Stimulated activated CD4-positive, alpha-beta T cell treated with anti-CD3 and anti-CD28 coated beads, TNF-alpha, amount 100 ng/mL, for 24 hours (primary cell): ENCODE measurements around the gene TAF11L3.
"Not testable (repeated sequence)": the region's sequence is repeated elsewhere in the genome, so short reads cannot be mapped to it uniquely, and the experiment has no call there.

Source experiments
- DNase-seq, 3 experiments: peaks; one replicate each; pipeline ENCODE4 v3.0.0-alpha.2; 2020; ENCODE audit warnings: low read depth in 3 of 3

The TAF11L3 gene

GRCh38 chr5:17518067-17518466 lies at the start of gene TAF11L3:
Gene TAF11L3 (plus strand): TSS chr5:17518367.
- not testable (repeated sequence) for DNase-seq

DNA sequence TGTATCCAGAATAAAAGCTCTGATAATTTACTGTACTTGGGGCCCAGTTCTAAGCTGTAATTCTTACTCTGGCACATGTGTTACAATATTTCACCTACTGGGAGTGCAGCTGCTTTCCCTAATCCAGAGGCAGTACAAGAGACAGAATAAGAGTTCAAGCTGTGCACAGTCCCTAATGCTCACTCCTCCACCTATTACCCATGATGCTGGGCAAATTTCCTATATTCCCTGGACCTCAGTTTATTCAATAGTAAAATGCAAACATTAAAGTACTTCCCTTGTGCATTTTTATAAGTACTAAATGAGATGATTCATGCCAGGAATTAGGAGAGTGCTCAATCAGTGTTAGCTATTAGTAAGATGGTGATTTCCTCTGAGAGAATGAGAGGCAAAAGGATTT lies 48.1 kb upstream of the TAF11L3 start:
- DNase-seq: no peak

DNA sequence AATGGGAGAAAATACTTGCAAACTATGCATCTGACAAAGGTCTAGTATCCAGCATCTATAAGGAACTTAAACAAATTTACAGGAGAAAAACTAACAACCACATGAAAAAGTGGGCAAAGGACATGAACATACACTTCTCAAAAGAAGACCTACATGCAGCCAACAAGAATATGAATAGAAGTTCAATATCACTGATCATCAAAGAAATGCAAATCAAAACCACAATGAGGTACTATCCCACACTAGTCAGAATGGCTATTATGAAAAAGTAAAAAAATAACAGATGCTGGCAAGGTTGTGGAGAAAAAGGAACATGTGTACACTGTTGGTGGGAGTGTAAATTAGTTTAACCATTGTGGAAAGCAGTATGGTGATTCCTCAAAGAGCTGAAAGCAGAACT lies 43.1 kb upstream of the TAF11L3 start:
- DNase-seq: not testable (repeated sequence)

GRCh38 chr5:17477043-17477442 lies 41.1 kb upstream of the TAF11L3 start:
- no peak for DNase-seq

DNA sequence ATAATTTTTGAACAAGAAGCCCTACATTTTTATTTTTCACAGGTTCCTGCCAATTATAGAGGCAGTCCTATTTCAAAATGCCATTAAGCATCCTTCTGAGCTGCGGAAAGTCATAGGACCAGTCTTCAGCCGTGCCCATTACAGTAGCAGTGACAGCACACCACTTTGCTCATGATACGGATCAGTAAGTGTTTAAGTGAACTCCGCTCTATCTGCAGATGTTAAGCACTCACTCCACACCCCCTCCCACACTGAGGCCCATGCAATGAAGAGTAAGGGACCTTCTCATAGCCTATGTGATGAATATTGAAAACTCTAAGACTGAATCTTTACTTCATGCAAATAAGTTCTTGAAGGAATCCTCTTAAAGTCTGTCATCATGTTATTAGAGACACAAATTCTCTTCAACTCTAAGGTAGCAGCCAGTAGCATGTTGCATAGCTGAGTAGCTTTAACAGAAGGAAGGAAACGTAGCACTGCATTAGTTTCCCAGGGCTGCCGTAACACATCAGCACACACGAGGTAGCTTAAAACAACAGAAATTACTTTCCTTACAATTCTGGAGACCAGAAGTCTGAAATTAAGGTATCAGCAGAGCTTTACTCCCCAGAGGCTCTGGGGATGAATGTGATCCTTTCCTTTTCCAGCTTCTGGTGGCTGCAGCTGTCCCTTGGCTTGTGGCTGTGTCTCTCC lies 40.4 kb upstream of the TAF11L3 start:
- no peak for DNase-seq

DNA sequence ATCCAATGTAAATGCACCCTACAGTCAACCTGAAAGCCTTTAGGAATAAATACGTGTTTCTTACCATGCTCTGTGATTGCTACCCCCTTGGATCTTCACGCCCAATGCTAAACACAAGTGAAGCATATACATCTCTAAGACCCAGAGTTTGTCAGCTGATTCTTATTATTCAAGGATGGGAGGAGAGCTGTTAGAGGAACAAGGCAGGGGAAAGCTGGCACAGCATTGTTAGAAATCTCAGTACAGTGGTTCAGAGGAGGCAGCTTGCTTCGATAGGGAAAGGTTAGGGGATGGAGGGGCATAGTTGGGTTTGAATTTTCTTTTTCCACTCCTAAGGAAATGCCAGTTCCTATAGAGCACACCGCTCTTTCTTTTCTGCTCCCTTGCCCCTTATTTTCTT lies 36.8 kb upstream of the TAF11L3 start:
- DNase-seq: no peak

DNA sequence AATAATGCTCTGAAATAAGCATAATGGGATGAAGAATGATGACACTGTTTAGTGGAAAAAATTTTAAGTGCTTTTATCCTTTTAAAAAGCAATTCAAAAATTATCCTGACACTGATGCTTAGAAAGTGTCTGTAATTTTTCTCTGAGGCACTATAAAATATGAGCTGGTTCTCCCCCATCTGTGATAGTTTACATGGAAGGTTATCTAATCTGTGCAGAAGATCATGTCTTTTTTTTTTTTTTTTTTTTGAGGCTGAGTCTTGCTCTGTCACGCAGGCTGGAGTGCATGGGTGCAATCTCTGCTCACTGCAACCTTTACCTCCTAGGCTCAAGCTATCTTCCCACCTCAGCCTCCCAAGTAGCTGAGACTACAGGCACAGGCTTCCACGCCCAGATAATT lies 35.4 kb upstream of the TAF11L3 start:
- no peak for DNase-seq

- DNase-seq: not testable (repeated sequence)
Observed at GRCh38 chr5:17486464-17487173, 31.5 kb upstream of the TAF11L3 start.

- no peak for DNase-seq
Observed at GRCh38 chr5:17487174-17487512, 31.0 kb upstream of the TAF11L3 start.

GRCh38 chr5:17491257-17491656 lies 26.9 kb upstream of the TAF11L3 start:
- not testable (repeated sequence) for DNase-seq

GRCh38 chr5:17492770-17493169 lies 25.4 kb upstream of the TAF11L3 start:
- DNase-seq: no peak

- no peak for DNase-seq
Observed at GRCh38 chr5:17497446-17497845, 20.7 kb upstream of the TAF11L3 start.

DNA sequence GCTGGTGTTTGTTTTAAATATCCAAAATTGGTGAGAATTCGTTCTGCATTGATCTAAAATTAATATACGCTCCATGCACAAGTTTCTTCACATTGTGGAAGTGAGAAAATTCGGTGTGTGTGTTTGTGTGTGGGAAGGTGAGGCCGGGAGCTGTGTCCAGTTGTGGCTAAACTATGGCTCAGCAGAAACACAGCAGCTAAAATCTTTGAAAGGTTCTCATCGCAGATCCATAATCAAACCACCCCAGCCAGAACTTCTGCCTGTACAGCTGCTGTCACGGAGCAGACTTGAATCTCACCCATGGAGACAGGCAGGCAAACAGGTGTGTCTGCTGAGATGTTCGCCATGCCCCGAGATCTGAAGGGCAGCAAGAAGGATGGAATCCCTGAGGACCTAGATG lies 20.2 kb upstream of the TAF11L3 start, which contains the start of gene TAF11L2:
TAF11L2 (plus strand) TSS at position 301 of the 400 bp plus-strand sequence.
- DNase-seq: not testable (repeated sequence)

DNA sequence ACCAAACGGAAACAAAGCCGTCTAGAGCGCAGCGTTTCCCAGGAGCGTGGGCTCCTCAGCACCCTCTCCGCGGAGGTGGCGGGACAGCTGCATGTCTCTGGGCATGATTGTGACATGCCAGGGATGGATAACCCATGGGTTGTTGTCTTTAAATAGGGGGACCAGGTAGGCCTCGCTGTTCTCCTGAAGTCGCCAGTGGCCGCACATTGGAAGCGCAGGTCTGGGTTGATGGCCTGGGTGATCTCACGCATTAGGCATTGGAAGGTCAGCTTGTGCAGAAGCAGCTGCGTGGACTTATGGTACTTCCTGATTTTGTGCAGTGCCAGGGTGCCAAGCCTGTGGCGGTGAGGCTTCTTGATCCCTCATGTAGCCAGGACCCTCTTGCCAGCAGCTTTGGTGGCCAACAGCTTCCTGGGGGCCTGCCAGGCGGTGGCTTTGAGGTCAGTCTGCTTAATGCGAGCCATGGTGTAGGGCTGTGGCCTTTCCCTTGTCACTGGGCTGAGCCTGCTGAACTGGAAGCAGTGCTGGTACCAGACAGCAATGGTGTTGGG lies 6.3 kb upstream of the TAF11L3 start:
- no peak for DNase-seq

DNA sequence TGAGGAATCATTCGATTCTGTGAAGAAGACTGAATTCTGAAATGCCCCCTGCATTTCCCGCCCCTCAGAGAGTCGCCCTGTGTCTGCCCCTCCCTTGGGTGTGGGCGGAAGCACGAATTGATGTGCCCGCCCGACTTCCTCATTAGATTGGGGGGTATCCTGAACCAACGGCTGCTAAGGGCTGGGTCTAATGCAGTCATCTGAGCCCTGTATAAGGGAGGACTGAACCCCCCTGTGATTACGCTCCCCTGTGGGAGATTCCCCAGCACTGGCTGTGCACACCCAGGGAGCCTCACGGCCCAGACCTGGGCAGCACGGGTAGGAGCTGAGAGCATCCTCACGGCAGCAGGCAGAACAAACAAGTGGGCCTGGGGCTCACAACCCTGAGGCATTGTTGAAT lies 641 bp upstream of the TAF11L3 start:
- DNase-seq: peak in 1 of 3 experiments; percentile 7

- not testable (repeated sequence) for DNase-seq
Observed at GRCh38 chr5:17519508-17519907, 1.3 kb downstream of the TAF11L3 start.

- not testable (repeated sequence) for DNase-seq
Observed at GRCh38 chr5:17521501-17521900, 3.3 kb downstream of the TAF11L3 start, which contains the start of gene TAF11L4. Gene TAF11L4 (plus strand): TSS chr5:17521801.

DNA sequence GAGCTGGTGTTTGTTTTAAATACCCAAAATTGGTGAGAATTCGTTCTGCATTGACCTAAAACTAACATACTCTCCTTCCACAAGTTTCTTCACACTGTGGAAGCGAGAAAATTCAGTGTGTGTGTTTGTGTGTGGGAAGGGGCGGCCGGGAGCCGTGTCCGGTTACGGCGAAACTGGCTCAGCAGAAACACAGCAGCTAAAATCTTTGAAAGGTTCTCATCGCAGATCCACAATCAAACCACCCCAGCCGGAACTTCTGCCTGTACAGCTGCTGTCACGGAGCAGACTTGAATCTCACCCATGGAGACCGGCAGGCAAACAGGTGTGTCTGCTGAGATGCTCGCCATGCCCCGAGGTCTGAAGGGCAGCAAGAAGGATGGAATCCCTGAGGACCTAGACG lies 6.8 kb downstream of the TAF11L3 start, which contains the start of gene TAF11L5:
TAF11L5 (plus strand) TSS at position 301 of the 400 bp plus-strand sequence.
- not testable (repeated sequence) for DNase-seq

GRCh38 chr5:17526504-17526903 lies 8.3 kb downstream of the TAF11L3 start:
- DNase-seq: peak in 2 of 3 experiments; percentile 2 to 5

GRCh38 chr5:17528369-17528768 lies 10.2 kb downstream of the TAF11L3 start, which contains the start of gene TAF11L6:
Gene TAF11L6 (plus strand): TSS chr5:17528669.
- DNase-seq: not testable (repeated sequence)
